NT2/D1 (cell line): ENCODE data around the gene GAS7.

Experiments
- SUZ12 ChIP-seq: IDR thresholded peaks from 2 replicates; pipeline ENCODE4 v1.6.1; 2011; ENCODE audit not compliant: insufficient read length, insufficient read depth; ENCODE audit errors: extremely low read depth
- YY1 ChIP-seq: IDR thresholded peaks from 2 replicates; pipeline ENCODE4 v1.6.1; 2011; ENCODE audit not compliant: insufficient read length, insufficient read depth
- ZNF274 ChIP-seq: IDR thresholded peaks from 2 replicates; pipeline ENCODE4 v1.6.1; 2011; ENCODE audit warnings: mild to moderate bottlenecking, low read depth, low read length

- TF ChIP-seq ZNF274 (no peak), YY1 (no peak), SUZ12 (no peak)
Observed at GRCh38 chr17:9985646-9986045, 212.8 kb downstream of the GAS7 start.
